Activated T-cell treated with anti-CD3 and anti-CD28 coated beads for 4 hours (primary cell): Measurements from ENCODE around the gene TGIF2LX.
"Not testable (repeated sequence)": the region's sequence is repeated elsewhere in the genome, so short reads cannot be mapped to it uniquely, and the experiment has no call there.

Experiments used
- DNase-seq: peaks from one replicate; pipeline ENCODE4 v3.0.0-alpha.2; 2020

TGIF2LX gene

GRCh38 chrX:89921665-89922064 is at the start of gene TGIF2LX:
TSS of gene TGIF2LX (plus strand) at chrX:89921908. CDS start at chrX:89922086, 178 bp downstream.
- DNase-seq = not testable (repeated sequence)

- not testable (repeated sequence) for DNase-seq
These were observed 728 bp downstream of the TGIF2LX start for GRCh38 chrX:89922338-89922934.

GRCh38 chrX:89943077-89943476 is 21.4 kb downstream of the TGIF2LX start:
- DNase-seq = not testable (repeated sequence)

- not testable (repeated sequence) for DNase-seq
These were observed 43.9 kb downstream of the TGIF2LX start for GRCh38 chrX:89965588-89965987.
